Measurements from ENCODE around the gene EPAS1. TPM values are rescaled to one million over a fixed set of nuclear protein-coding genes. Genes with fewer than 3 reads are reported as not detected.

Gene EPAS1
- total RNA-seq, 1 experiment from 2014 or later: 77.3 TPM

GRCh38 chr2:46329340-46329739 lies 32.1 kb downstream of the EPAS1 start:
- H3K27me3 ChIP-seq (replicated peaks; ENCODE audit: control insufficient read depth, insufficient read depth, low read length): no peaks in the 10 kb centered on the region
- no peaks in the 10 kb centered on the region for H3K9me3 ChIP-seq
- ChIA-PET CTCF (interaction anchor here (1.0 to 1.7 kb wide), 2 partner anchors 12 to 22 kb away, joined by 3 to 4 read pairs; no protein-coding TSS in a partner anchor), POLR2A (no interaction called here)
- Mint-ChIP-seq H3K36me3 (ENCODE audit: insufficient read depth, unreplicated experiment) (peaks cover 56% of the 10 kb centered on the region), H3K4me1 (ENCODE audit: low read depth, unreplicated experiment) (peaks cover 74% of the 10 kb centered on the region), H3K27ac (ENCODE audit: unreplicated experiment) (peak overlapping the region; percentile 67), H3K27me3 (ENCODE audit: insufficient read depth, unreplicated experiment) (no peaks in the 10 kb centered on the region), H3K4me3 (ENCODE audit: unreplicated experiment) (no peak overlapping the region), H3K9me3 (ENCODE audit: unreplicated experiment) (no peaks in the 10 kb centered on the region)
- intact Hi-C loops (cut with micrococcal nuclease; ENCODE audit: unreplicated experiment): no loop called here
- TF ChIP-seq CTCF (IDR thresholded peaks at IDR 0.05; ENCODE audit: insufficient read depth in 1 of 2, low read depth in 1 of 2, low read length in 1 of 2, severe bottlenecking in 1 of 2, unreplicated experiment in 1 of 2): no peak
- H3K4me3 ChIP-seq (ENCODE audit: low read depth, low read length): no peak overlapping the region
- H3K4me1 ChIP-seq: peaks cover 64% of the 10 kb centered on the region
- H3K36me3 ChIP-seq (ENCODE audit: control insufficient read depth, insufficient read depth, low read length): no peaks in the 10 kb centered on the region
- BruUV-seq (replicated peaks): no TSS peak
- DNase-seq: no peak

GRCh38 chr2:46329803-46330775 lies 32.9 kb downstream of the EPAS1 start:
- Histone ChIP-seq H3K4me1 (peaks cover 72% of the 10 kb centered on the region), H3K4me3 (ENCODE audit: low read depth, low read length) (no peak overlapping the region), H3K9me3 (no peaks in the 10 kb centered on the region), H3K36me3 (ENCODE audit: control insufficient read depth, insufficient read depth, low read length) (no peaks in the 10 kb centered on the region), H3K27me3 (replicated peaks; ENCODE audit: control insufficient read depth, insufficient read depth, low read length) (no peaks in the 10 kb centered on the region)
- Mint-ChIP-seq H3K4me1 (ENCODE audit: low read depth, unreplicated experiment) (peaks cover 80% of the 10 kb centered on the region), H3K9me3 (ENCODE audit: unreplicated experiment) (no peaks in the 10 kb centered on the region), H3K4me3 (ENCODE audit: unreplicated experiment) (no peak overlapping the region), H3K27ac (ENCODE audit: unreplicated experiment) (peak overlapping the region; percentile 67), H3K27me3 (ENCODE audit: insufficient read depth, unreplicated experiment) (no peaks in the 10 kb centered on the region), H3K36me3 (ENCODE audit: insufficient read depth, unreplicated experiment) (peaks cover 56% of the 10 kb centered on the region)
- TF ChIP-seq CTCF (IDR thresholded peaks at IDR 0.05; ENCODE audit: insufficient read depth in 1 of 2, low read depth in 1 of 2, low read length in 1 of 2, severe bottlenecking in 1 of 2, unreplicated experiment in 1 of 2): no peak
- CTCF ChIA-PET: interaction anchor here (1.0 to 1.7 kb wide), 2 partner anchors 12 to 23 kb away, joined by 3 to 4 read pairs; no protein-coding TSS in a partner anchor
- intact Hi-C loops (cut with micrococcal nuclease; ENCODE audit: unreplicated experiment): no loop called here
- no TSS peak for BruUV-seq (replicated peaks)
- peak in 1 of 2 experiments; percentile 37 for DNase-seq
- POLR2A ChIA-PET: no interaction called here

- no peak overlapping the region for H3K4me3 ChIP-seq (ENCODE audit: low read depth, low read length)
- peaks cover 75% of the 10 kb centered on the region for H3K4me1 Mint-ChIP-seq (ENCODE audit: low read depth, unreplicated experiment)
- no peaks in the 10 kb centered on the region for H3K36me3 ChIP-seq (ENCODE audit: control insufficient read depth, insufficient read depth, low read length)
- intact Hi-C loops (cut with micrococcal nuclease; ENCODE audit: unreplicated experiment): no loop called here
- no TSS peak for BruUV-seq (replicated peaks)
- H3K27me3 Mint-ChIP-seq (ENCODE audit: insufficient read depth, unreplicated experiment): no peaks in the 10 kb centered on the region
- H3K9me3 ChIP-seq: no peaks in the 10 kb centered on the region
- POLR2A ChIA-PET: no interaction called here
- no peaks in the 10 kb centered on the region for H3K27me3 ChIP-seq (replicated peaks; ENCODE audit: control insufficient read depth, insufficient read depth, low read length)
- peaks cover 47% of the 10 kb centered on the region for H3K36me3 Mint-ChIP-seq (ENCODE audit: insufficient read depth, unreplicated experiment)
- no peak for TF ChIP-seq CTCF (IDR thresholded peaks at IDR 0.05; ENCODE audit: insufficient read depth in 1 of 2, low read depth in 1 of 2, low read length in 1 of 2, severe bottlenecking in 1 of 2, unreplicated experiment in 1 of 2)
- no peaks in the 10 kb centered on the region for H3K9me3 Mint-ChIP-seq (ENCODE audit: unreplicated experiment)
- H3K27ac Mint-ChIP-seq (ENCODE audit: unreplicated experiment): peak overlapping the region; percentile 67
- DNase-seq: no peak
- CTCF ChIA-PET: no interaction called here
- H3K4me3 Mint-ChIP-seq (ENCODE audit: unreplicated experiment): peak overlapping the region; percentile 14
- H3K4me1 ChIP-seq: peaks cover 65% of the 10 kb centered on the region
These were observed 34.0 kb downstream of the EPAS1 start for GRCh38 chr2:46331109-46331766.
